Cardiac muscle cell (in vitro differentiated cells and primary cell): ENCODE results near the gene SNED1. TPM values are rescaled to one million over a fixed set of nuclear protein-coding genes. Genes with fewer than 3 reads are reported as not detected.

ENCODE experiments used
- DNase-seq, 2 donors: peaks; one replicate each; pipeline versions ENCODE4 v3.0.0 to v3.0.0-alpha.2; 2010 to 2017; ENCODE audit warnings: low read depth in 1 of 2, low spot score in 1 of 2
- H3K27ac ChIP-seq: fragments of 200-600 bp; sonication (generic); 2 replicates; pipeline ENCODE4 v1.5.1; 2016
- H3K27me3 ChIP-seq: fragments of 200-600 bp; sonication (generic); 2 replicates; pipeline ENCODE4 v1.6.0; 2016; ENCODE audit warnings: control low read depth
- H3K36me3 ChIP-seq: fragments of 200-600 bp; sonication (generic); 2 replicates; pipeline ENCODE4 v1.5.1; 2016; ENCODE audit warnings: control low read depth
- H3K4me1 ChIP-seq: fragments of 200-600 bp; sonication (generic); 2 replicates; pipeline ENCODE4 v1.8.1; 2017; ENCODE audit warnings: low read depth, mild to moderate bottlenecking, mixed run types
- H3K4me3 ChIP-seq: fragments of 200-600 bp; sonication (generic); 2 replicates; pipeline ENCODE4 v1.5.1; 2016; ENCODE audit warnings: mild to moderate bottlenecking
- H3K9me3 ChIP-seq: fragments of 200-600 bp; sonication (generic); 2 replicates; pipeline ENCODE4 v1.5.1; 2017; ENCODE audit warnings: low read depth, mild to moderate bottlenecking, control low read depth
- CTCF ChIP-seq: IDR thresholded peaks from 2 replicates; pipeline ENCODE4 v1.5.1; 2012; ENCODE audit warnings: low read depth, mild to moderate bottlenecking, low read length
- polyA plus RNA-seq: library from polyadenylated mRNA; unstranded; fragments of >200 nt; fragmentation: Nextera tagmentation; extraction: Ambion mirVana; gene quantifications from 2 replicates; pipeline ENCODE4 v1.2.1, GENCODE V29; 2016
- total RNA-seq: library from RNA; depleted of rRNA; stranded (reverse); fragments of >200 nt; gene quantifications from 2 replicates; pipeline ENCODE4 v1.2.3, GENCODE V29; 2016

SNED1 gene
- total and polyA plus RNA-seq, 2 experiments from 2014 or later, result 0.09 to 0.76 TPM

GRCh38 chr2:241038374-241039180, 40.2 kb downstream of the SNED1 start:
- TF ChIP-seq CTCF, result no peak
- no peaks in the 10 kb centered on the region for H3K9me3 ChIP-seq
- no peak overlapping the region for H3K4me3 ChIP-seq
- peaks cover 8% of the 10 kb centered on the region for H3K4me1 ChIP-seq
- peaks cover 46% of the 10 kb centered on the region for H3K27me3 ChIP-seq
- no peak for DNase-seq
- no peaks in the 10 kb centered on the region for H3K36me3 ChIP-seq
- no peak overlapping the region for H3K27ac ChIP-seq

- Histone ChIP-seq H3K4me1 (peaks cover 8% of the 10 kb centered on the region), H3K9me3 (no peaks in the 10 kb centered on the region), H3K27ac (no peak overlapping the region), H3K4me3 (no peak overlapping the region), H3K36me3 (no peaks in the 10 kb centered on the region), H3K27me3 (peaks cover 44% of the 10 kb centered on the region)
- TF ChIP-seq CTCF, result no peak
- no peak for DNase-seq
These were observed 41.0 kb downstream of the SNED1 start for GRCh38 chr2:241039416-241039815.

- Histone ChIP-seq H3K27me3 (peaks cover 37% of the 10 kb centered on the region), H3K27ac (no peak overlapping the region)
- no peak for DNase-seq
These were observed 41.8 kb downstream of the SNED1 start for GRCh38 chr2:241040081-241040803.

GRCh38 chr2:241041589-241042158, 43.3 kb downstream of the SNED1 start:
- Histone ChIP-seq H3K9me3 (no peaks in the 10 kb centered on the region), H3K4me1 (peaks cover 5% of the 10 kb centered on the region), H3K4me3 (no peak overlapping the region), H3K27ac (no peak overlapping the region), H3K27me3 (peaks cover 25% of the 10 kb centered on the region), H3K36me3 (no peaks in the 10 kb centered on the region)
- DNase-seq, result no peak
- no peak for TF ChIP-seq CTCF

More at GRCh38 chr2:241040081-241040803, 41.8 kb downstream of the SNED1 start:
- Histone ChIP-seq H3K4me1 (peaks cover 8% of the 10 kb centered on the region), H3K9me3 (no peaks in the 10 kb centered on the region), H3K4me3 (no peak overlapping the region), H3K36me3 (no peaks in the 10 kb centered on the region)
- no peak for TF ChIP-seq CTCF

- Histone ChIP-seq H3K36me3 (no peaks in the 10 kb centered on the region), H3K27ac (no peak overlapping the region), H3K4me1 (no peaks in the 10 kb centered on the region), H3K9me3 (no peaks in the 10 kb centered on the region), H3K4me3 (no peak overlapping the region), H3K27me3 (peaks cover 7% of the 10 kb centered on the region)
- TF ChIP-seq CTCF, result no peak
- no peak for DNase-seq
These were observed 45.2 kb downstream of the SNED1 start for GRCh38 chr2:241043581-241043980.
